Ectodermal cell (in vitro differentiated cells): ENCODE measurements around the gene LYZL1.
"Not testable (repeated sequence)": the region's sequence is repeated elsewhere in the genome, so short reads cannot be mapped to it uniquely, and the experiment has no call there.

ENCODE experiments used
- H3K27ac ChIP-seq: 2 replicates; pipeline ENCODE4 v1.7.0; 2013; ENCODE audit warnings: mild to moderate bottlenecking, low read depth, low read length; ENCODE audit not compliant: insufficient read depth, poor library complexity, severe bottlenecking
- H3K27me3 ChIP-seq: 2 replicates; pipeline ENCODE4 v1.7.0; 2013; ENCODE audit warnings: mild to moderate bottlenecking, low read length; ENCODE audit not compliant: insufficient read depth, control insufficient read depth, poor library complexity, severe bottlenecking
- H3K36me3 ChIP-seq: one replicate; pipeline ENCODE4 v1.7.0; 2013; ENCODE audit warnings: low read length; ENCODE audit not compliant: control insufficient read depth, insufficient read depth
- H3K4me1 ChIP-seq: one replicate; pipeline ENCODE4 v1.7.0; 2013; ENCODE audit warnings: low read length; ENCODE audit not compliant: control insufficient read depth, insufficient read depth
- H3K4me3 ChIP-seq: 2 replicates; pipeline ENCODE4 v1.7.0; 2013; ENCODE audit warnings: low read depth, low read length, control low read depth; ENCODE audit not compliant: insufficient read depth
- H3K9me3 ChIP-seq: 2 replicates; pipeline ENCODE4 v1.7.0; 2013; ENCODE audit warnings: mild to moderate bottlenecking, low read length, moderate library complexity; ENCODE audit not compliant: control insufficient read depth
- WGBS, 2 experiments: methylation state at CpG; one replicate each; pipeline ENCODE4 v1.1.7; 2013; ENCODE audit warnings: missing lambda C conversion rate in 2 of 2; 5-methylcytosine and 5-hydroxymethylcytosine counted together

LYZL1 gene

GRCh38 chr10:29317027-29317420 lies 28.2 kb downstream of the LYZL1 start:
- 94 to 100% methylated on average over 1 to 2 of the region's 2 CpGs for WGBS, 2 experiments
- no peaks in the 10 kb centered on the region for H3K9me3 ChIP-seq
- H3K36me3 ChIP-seq, result no peaks in the 10 kb centered on the region
- H3K4me1 ChIP-seq, result peaks cover 4% of the 10 kb centered on the region
- no peak overlapping the region for H3K27ac ChIP-seq
- no peak overlapping the region for H3K4me3 ChIP-seq
- H3K27me3 ChIP-seq, result no peaks in the 10 kb centered on the region

GRCh38 chr10:29317423-29318021 lies 28.7 kb downstream of the LYZL1 start:
- Histone ChIP-seq H3K9me3 (no peaks in the 10 kb centered on the region), H3K4me3 (no peak overlapping the region), H3K36me3 (no peaks in the 10 kb centered on the region), H3K4me1 (peaks cover 4% of the 10 kb centered on the region), H3K27ac (no peak overlapping the region), H3K27me3 (no peaks in the 10 kb centered on the region)
- 91 to 94% methylated on average over 5 of the region's 5 CpGs for WGBS, 2 experiments

GRCh38 chr10:29318141-29319071 lies 29.5 kb downstream of the LYZL1 start:
- not testable (repeated sequence) for H3K27ac ChIP-seq, H3K9me3 ChIP-seq, H3K4me1 ChIP-seq, H3K27me3 ChIP-seq, H3K36me3 ChIP-seq, H3K4me3 ChIP-seq
- WGBS, 2 experiments, result 35 to 36% methylated on average over 18 to 21 of the region's 22 CpGs

GRCh38 chr10:29319205-29319781 lies 30.4 kb downstream of the LYZL1 start:
- H3K27me3 ChIP-seq, result no peaks in the 10 kb centered on the region
- peaks cover 4% of the 10 kb centered on the region for H3K4me1 ChIP-seq
- WGBS, 2 experiments, result 88 to 89% methylated on average over 13 of the region's 13 CpGs
- no peaks in the 10 kb centered on the region for H3K9me3 ChIP-seq
- no peak overlapping the region for H3K27ac ChIP-seq
- H3K4me3 ChIP-seq, result no peak overlapping the region
- H3K36me3 ChIP-seq, result no peaks in the 10 kb centered on the region

GRCh38 chr10:29320680-29321121 lies 31.8 kb downstream of the LYZL1 start:
- WGBS, 2 experiments, result 94 to 97% methylated on average over 4 of the region's 5 CpGs
- not testable (repeated sequence) for H3K4me3 ChIP-seq, H3K9me3 ChIP-seq, H3K27me3 ChIP-seq, H3K36me3 ChIP-seq, H3K4me1 ChIP-seq, H3K27ac ChIP-seq

GRCh38 chr10:29321656-29322055 lies 32.8 kb downstream of the LYZL1 start:
- Histone ChIP-seq H3K4me3 (no peak overlapping the region), H3K9me3 (no peaks in the 10 kb centered on the region), H3K4me1 (peaks cover 4% of the 10 kb centered on the region), H3K27ac (no peak overlapping the region), H3K27me3 (no peaks in the 10 kb centered on the region), H3K36me3 (no peaks in the 10 kb centered on the region)
- WGBS, 2 experiments, result 86 to 90% methylated on average over 8 of the region's 8 CpGs

- Histone ChIP-seq H3K27me3 (no peaks in the 10 kb centered on the region), H3K36me3 (no peaks in the 10 kb centered on the region), H3K27ac (no peak overlapping the region), H3K4me1 (peaks cover 4% of the 10 kb centered on the region), H3K9me3 (no peaks in the 10 kb centered on the region), H3K4me3 (no peak overlapping the region)
- WGBS, 2 experiments, result 93% methylated on average over 5 of the region's 5 CpGs
These were observed 34.0 kb downstream of the LYZL1 start for GRCh38 chr10:29322918-29323317.

GRCh38 chr10:29323367-29323766 lies 34.5 kb downstream of the LYZL1 start:
- Histone ChIP-seq H3K4me3 (no peak overlapping the region), H3K36me3 (no peaks in the 10 kb centered on the region), H3K4me1 (peaks cover under 1% of the 10 kb centered on the region), H3K9me3 (no peaks in the 10 kb centered on the region), H3K27me3 (no peaks in the 10 kb centered on the region), H3K27ac (no peak overlapping the region)
- WGBS, 2 experiments, result 90 to 96% methylated on average over 5 of the region's 5 CpGs

- no peaks in the 10 kb centered on the region for H3K4me1 ChIP-seq
- 91 to 92% methylated on average over 11 of the region's 11 CpGs for WGBS, 2 experiments
- no peaks in the 10 kb centered on the region for H3K36me3 ChIP-seq
- H3K9me3 ChIP-seq, result no peaks in the 10 kb centered on the region
- H3K27ac ChIP-seq, result no peak overlapping the region
- no peak overlapping the region for H3K4me3 ChIP-seq
- no peaks in the 10 kb centered on the region for H3K27me3 ChIP-seq
These were observed 35.5 kb downstream of the LYZL1 start for GRCh38 chr10:29324220-29324841.

GRCh38 chr10:29326299-29326698 lies 37.4 kb downstream of the LYZL1 start:
- WGBS, 2 experiments, result 89 to 100% methylated on average over 2 of the region's 2 CpGs

More at GRCh38 chr10:29326299-29326698, 37.4 kb downstream of the LYZL1 start:
- H3K36me3 ChIP-seq, result no peaks in the 10 kb centered on the region
- H3K27me3 ChIP-seq, result no peaks in the 10 kb centered on the region
- no peak overlapping the region for H3K27ac ChIP-seq
- no peak overlapping the region for H3K4me3 ChIP-seq
- no peaks in the 10 kb centered on the region for H3K4me1 ChIP-seq
- no peaks in the 10 kb centered on the region for H3K9me3 ChIP-seq
